Measurements from ENCODE around the gene KRT75.
"Not testable (repeated sequence)": the region's sequence is repeated elsewhere in the genome, so short reads cannot be mapped to it uniquely, and the experiment has no call there.

The KRT75 gene

DNA sequence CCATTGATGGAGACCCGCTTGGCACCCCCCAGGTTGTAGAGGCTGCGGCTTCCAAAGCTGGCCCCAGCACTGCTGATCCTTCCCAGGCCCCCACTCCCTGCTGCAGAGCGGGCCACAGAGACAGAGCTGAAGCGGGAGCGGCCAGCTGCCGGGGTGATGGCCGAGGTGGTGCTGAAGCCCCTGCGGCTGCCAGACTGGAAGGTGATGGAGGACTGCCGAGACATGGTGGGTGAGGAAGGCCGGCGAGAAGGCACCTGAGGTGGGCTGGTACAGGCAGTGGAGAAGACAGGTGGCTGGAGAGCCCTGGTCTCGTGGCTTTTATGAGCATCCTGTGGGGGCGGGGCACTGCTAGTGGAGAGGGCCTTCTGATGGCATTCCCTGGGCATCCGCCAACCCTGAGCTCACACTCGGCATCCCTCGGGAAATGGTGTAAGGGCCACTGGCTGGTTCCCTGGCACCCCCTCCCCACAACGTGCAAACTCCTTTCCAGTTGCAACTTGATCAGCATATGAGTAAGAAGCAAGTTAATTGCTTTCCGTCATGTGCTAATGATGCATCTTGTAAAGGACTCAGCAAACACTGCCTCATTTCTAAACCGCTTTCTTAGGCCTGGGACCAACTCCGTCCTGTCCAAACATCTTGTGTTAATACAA is at the start of gene KRT75:
KRT75 (minus strand) TSS at position 291 of the 653 bp plus-strand sequence; CDS start at position 224, 67 bp downstream.
- DNase-seq: no peak

DNA sequence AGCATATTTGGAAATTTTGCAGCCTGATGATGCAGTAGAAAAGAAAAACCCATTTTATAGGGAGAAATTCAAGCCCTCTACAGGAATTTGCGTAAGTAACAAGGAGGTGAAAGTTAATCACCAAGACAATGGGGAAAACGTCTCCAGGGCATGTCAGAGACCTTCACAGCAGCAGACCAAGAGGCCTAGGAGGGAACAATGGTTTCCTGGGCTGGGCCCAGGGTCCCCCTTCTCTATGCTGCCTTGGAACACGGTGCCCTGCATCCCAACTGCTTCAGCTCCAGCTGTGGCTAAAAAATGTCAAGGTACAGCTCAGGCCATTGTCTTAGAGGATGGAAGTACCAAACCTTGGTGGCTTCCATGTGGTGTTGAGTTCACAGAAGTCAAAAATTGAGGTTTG is 45.9 kb upstream of the KRT75 start:
- no peak for DNase-seq

DNA sequence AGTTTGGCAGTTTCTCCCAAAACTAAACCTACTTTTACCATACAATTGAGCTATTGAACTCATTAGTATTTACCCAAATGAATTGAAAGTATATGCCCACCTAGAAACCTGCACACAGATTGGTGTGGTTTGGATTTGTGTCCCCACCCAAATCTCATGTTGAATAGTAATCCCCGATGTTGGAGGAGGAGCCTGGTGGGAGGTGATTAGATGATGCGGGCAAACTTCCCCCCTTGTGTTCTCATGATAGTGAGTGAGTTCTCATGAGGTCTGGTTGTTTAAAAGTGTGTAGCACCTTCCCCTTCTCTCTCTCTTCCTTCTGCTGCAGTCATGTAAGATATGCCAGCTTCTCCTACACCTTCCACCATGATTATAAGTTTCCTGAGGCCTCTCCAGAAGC is 43.5 kb upstream of the KRT75 start:
- no peak for DNase-seq

DNA sequence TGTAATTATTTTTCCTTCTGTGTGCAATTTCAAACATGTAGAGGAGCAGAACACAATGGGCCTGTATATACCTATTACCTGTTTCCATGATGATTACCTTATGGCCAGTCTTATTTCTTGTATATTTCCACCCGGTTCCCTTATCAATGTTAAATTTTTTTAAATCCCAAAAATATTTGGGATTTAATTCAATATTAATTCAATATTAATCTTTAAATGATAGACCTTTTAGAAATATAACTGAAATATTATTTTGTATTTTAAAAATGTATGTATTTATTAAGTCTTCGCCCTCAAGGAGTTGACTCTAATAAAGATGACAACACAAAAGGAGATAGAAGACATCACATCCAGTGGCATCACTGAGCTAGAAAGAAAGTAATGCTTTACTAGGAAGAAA is 40.0 kb upstream of the KRT75 start:
- no peak for DNase-seq

DNA sequence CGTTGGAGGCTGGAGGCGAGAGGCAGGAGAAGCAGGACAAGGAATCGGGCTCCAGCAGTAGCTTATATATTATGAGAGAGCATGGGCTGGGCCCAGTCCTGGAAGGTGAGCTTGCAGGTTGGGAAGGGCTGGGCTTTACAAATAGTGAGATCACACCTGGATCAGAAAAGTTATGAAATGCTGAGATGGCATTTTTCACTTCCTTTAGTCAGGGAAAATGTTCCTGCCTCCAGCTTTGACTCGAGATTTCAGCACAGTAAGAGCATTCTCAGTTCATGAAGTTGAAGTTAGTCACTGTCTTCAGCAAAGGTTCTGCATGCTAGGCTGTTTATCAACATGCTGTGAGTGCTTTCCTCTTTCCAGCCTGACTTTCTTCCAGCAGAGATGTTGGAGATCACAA is 39.6 kb upstream of the KRT75 start, which contains the start of gene KRT6C:
KRT6C (minus strand) TSS at position 38 of the 400 bp plus-strand sequence. CDS start 68 bp downstream, outside the sequence.
- no peak for DNase-seq

DNA sequence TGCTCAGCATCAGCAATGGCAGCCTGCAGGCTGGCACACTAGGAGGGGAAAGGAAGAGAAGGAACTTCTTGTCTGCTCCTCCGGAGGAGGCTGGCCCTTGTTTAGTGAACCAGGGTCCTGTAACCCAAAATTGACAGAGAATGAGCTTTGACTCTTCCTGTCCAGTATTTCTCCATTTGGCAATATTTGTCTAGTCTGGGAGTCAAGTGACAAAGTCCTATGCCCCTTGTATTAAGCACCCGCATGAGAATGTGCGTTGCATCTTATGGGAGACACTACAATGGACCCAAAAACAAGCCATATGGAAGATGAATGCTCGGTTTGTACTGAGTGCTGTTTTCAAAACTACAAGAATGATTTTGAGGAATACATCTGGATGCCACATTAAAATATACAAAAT is 35.7 kb upstream of the KRT75 start:
- DNase-seq: no peak

DNA sequence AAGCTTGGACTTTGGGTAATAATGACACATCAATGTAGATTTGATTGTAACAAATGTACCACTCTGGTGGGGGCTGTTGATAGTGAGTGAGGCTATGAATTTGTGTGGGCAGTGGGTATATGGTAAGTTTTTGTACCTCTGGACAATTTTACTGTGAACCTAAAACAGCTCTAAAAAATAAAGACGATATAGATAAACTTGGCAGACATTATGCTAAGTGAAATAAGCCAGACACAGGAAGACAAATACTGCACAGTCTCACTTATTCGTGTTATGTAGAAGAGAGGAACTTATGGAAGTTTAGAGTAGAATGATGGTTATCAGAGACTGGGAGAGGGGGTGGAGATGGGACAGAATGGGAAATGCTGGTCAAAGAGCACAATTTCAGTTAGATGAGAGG is 30.7 kb upstream of the KRT75 start:
- no peak for DNase-seq

DNA sequence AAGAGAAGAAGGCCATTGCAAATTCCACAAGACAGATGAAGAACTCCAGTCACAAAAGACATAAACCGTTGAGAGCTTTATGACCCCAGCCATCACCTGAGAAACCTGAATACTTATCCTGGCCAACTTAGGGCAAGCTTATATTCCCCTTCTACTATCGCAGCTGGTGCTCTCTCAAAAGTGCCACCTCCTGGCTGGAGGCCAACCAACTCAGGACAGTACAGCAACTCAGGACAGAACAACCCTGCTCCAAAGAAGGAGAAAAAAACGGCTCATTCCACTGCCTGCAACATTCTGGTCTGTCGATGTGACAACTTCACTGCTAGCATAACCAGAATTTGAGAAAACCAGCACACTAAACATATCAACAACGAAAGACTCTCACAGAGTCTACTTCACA is 27.5 kb upstream of the KRT75 start:
- DNase-seq: no peak

DNA sequence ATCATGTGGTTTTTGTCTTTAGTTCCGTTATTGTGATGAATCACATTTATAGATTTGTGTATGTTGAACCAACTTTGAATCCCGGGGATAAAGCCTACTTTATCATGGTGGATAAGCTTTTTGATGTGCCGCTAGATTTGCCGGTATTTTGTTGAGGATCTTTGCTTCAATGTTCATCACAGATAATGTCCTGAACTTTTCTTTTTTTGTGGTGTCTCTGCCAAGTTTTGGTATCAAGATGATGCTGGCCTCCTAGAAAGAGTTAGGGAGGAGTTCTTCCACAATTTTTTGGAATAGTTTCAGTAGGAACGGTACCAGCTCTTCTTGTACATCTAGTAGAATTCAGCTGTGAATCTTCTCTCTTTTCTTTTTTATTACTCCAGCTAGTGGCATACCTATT is 24.7 kb upstream of the KRT75 start:
- no peak for DNase-seq

DNA sequence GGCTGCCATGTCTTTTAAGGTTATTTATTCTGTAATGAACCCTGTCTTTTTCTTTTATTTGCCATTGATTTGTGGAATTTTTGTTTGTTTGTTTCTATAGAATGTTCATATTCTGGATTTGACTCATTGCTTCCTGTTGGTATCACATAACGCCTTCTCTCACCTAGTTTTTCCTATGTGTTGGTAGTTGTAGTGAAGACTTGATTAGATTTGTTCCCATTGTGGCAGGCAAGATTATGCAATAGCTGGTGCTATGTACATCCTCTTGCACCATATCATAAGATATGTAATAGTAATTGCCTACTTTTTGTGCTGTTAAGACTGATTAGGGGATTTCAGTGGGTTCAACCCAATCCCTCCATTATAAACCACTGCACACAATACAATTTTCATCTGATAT is 21.6 kb upstream of the KRT75 start:
- no peak for DNase-seq

DNA sequence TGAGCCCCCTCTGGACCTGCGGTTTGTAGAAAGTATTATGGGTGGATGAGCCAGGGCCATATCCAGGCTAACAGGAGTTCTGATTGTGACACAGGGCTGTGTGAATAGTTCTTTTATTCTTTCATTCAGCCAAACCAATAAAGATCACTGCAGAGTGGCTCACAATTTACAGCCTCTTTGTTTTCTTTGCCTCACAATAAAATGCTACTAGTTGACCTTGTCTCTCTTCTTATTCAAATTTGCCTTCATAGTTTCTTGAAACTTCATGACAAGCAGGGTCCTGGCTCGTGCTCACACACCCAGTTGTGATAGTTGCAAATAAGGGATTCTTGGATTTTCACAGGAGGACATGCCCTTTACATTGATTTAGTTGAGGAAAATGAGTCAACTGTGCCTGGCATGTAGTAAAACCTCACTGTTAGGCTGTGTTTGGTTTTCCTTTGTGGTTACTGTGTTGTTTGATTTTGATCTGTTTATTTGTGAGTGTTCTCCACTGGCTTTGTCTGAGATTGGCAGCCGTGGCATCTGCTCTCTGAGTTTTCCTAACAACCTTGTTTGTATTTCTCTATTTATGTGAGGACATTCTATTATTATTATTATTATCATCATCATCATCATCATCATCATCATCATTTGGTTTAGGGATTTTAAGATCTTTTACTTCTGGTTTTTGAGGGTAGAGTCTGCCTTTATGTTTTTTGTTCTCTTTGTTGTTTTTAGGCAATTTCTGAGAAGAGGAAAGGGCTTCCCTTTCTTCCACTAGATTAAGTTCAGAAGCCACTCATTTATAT is 20.4 kb upstream of the KRT75 start:
- DNase-seq: no peak

DNA sequence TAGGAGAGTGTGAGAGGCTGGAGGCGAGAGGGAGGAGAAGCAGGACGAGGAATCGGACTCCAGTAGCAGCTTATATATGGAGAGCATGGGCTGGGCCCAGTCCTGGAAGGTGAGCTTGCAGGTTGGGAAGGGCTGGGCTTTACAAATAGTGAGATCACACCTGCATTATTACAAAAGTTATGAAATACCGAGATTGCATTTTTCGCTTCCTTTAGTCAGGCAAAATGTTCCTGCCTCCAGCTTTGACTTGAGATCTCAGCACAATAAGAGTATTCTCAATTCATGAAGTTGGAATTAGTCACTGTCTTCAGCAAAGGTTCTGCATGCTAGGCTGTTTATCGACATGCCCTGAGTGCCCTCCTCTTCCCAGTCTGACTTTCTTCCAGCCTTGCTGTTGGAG is 17.9 kb upstream of the KRT75 start, which contains the start of gene KRT6B:
KRT6B (minus strand) TSS at position 46 of the 400 bp plus-strand sequence. CDS start 68 bp downstream, outside the sequence.
- no peak for DNase-seq

DNA sequence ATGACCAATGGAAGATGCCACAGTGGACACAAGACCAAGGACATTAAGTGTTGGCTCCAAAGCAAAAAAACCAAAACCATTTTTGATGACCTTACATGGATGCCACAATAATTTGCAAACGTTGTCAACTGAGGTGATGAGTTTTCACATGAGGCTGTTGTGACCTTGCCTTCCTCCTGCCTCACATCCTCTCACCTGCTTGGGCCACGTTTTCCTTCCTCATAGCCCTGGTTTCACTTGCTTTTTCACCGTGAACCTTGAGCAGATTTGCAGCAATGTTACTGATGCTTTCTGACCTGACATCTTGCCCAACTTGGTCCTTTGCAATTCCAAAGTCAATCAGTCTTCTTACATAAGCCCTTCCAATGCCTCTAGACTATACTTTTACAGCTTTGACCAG is 14.1 kb upstream of the KRT75 start:
- no peak for DNase-seq

DNA sequence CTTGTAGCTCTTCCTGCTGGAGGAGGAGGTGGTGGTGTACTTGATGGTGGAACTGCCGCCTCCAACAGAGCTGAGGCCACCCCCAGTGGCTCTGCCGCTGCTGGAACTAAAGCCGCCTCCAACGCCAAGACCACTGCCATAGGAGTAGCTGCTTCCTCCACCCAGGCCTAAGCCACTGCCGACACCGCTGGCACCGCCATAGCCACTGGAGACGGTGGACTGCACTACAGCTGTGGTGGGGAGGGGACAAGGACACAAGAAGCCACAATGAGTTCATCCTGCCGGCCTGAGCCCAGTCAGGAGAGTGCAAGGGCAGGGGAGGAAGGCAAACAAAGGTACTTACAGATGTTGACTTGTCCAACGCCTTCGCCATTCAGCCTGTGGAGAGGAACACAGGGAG is 13.0 kb upstream of the KRT75 start:
- DNase-seq: not testable (repeated sequence)

DNA sequence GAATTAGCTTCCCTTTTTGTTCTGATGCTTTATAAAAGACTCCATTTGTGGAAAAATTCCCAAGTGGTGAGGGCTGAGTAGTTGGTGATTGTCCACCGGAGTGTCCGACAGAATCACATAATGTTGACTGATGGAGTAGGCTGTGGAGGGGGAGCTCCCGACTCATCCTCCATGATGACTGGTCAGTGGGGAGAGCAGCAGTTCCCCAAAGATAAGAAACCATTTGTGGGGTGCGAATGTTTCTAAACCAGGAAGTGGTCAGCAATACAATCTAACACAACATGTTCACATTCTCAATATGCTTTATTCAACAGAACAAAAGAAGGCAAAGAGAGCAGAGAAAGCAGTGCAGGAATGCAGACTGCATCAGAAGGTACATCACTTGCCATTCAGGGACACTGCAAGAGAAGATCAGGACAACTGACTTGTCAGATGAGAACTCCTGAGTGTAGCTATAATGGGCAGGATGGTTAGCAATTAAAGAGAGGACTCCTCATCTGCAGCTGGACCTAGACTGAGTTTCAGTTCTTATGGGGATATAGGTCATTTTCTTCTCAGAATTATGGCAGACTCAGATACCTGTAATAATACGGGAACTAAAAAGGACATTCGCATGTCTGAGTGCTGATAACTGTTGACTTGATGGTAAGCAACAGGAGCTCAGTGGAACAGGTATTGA is 12.3 kb upstream of the KRT75 start:
- no peak for DNase-seq

DNA sequence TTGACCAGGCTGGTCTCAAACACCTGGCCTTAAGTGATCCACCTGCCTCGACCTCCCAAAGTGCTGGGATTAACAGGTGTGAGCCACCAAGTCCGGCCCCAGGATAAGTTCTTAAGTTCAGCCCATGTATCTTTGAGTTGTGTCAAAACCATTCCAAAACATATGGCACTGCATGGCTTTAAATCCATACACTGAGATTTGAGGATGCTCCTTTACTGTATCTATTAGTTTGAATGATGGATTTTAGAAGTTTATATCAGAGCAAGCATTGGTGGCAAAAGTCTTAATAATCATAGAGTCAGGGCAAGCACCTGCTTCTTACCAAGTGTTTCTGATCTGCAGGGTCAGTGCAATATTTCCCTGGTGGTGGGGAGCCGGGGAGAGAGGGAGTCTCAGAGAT is 11.7 kb upstream of the KRT75 start:
- no peak for DNase-seq

DNA sequence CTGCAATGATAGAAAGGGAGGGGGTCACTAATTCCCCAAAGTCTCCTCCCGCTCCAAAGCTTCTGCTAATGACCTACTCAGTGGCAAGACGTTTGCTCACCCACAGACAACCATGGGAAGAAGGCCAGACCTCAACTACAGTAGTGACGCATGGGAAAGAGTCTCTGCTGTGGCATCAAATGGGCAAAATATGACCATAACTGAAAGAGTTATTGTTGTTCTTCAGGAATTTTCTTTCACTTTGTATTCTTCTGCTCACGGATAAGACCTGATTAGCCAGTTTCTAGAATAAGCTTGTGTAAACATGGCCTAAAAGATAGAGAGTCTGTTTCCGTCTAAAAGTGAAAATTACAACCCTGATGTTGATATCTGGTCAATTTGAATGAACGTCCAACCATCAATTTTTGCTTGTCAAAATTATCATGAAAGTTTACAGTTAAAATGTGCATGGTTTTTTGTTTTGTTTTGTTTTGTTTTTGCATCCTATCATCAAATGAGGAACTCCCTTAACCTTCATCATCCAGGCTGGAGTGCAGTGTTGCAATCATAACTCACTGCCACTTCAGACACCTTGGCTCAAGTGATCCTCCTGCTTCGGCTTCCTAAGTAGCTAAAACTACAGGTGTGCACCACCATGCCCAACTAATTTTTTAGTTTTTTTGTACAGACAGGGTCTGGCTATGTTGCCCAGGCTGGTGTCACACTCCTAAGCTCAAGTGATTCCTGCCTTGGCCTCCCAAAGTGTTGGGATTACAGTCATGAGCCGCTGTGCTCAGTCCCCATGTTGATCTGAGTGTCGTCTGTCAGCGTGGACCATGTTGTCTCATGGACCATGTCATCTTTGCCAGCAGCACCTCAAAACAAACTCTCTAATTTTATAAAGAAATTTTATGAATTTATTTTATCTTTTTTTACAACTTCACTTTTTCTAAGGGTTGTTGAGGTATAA is 10.8 kb upstream of the KRT75 start:
- no peak for DNase-seq

DNA sequence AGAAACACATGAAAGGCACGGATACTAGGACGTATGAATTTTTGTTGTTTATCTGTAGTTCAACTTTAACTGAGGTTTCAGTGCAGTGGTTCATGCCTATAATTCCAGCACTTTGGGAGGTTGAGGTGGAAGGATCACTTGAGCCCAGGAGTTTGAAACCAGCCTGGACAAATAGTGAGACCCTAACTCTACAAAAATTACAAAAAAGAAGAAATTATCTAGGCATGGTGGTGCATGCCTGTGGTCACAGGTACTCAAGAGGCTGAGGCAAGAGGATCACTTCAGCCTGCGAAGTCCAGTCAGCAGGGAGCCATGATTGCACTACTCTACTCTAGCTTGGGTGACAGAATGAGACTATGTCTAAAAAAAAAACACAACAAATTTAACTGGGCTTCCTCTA is 9.8 kb upstream of the KRT75 start:
- DNase-seq: no peak

DNA sequence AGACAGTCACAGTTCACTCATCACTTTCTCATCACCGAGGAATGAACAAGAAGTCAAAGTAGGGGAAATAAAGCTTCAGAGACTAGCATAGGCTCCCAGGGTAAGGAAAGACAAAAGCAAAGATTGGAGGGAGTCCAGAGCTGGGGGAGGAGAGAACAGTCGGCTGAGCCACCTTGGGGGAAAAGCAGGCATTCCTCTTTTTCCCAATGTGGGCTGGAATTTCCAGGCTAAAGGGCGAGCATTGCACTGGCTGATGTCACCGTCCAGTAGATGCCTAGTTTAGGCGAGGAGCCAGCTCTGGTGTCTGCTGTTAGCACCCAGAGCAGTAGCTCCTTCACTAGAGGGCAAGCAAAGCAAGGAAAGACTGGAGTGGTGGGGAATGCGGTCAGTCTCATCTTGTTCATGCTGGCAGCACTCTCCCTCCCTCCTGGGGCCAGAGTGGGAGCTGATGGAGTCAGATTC is 8.5 kb upstream of the KRT75 start:
- no peak for DNase-seq

DNA sequence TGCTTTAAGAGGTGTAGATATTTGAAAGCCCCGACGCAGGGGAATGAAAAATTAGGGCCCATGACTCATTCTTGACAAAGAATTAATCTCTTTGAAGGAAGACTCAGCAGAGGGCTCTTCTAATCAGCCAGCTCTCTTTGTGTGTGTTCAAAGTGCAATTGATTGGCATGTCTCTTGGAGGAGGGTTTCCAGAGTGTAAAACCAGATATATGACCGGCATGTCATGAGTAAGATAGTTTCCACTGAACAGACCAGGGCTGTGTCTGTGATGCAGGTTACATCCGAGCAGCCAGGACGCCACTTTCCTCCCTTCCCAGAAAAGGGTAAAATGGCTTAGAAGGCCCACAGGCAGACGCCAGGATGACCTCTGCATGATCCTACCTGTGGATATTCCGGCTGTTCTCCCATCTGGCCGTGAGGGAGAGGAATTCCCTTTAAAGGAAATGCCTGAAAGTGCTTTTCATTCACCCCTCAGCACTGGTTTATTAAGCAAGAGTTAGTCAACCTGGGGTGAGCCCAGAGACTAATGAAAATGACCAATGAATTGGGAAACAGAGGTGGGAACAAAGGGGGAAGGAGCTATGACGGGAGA is 7.2 kb upstream of the KRT75 start:
- no peak for DNase-seq

DNA sequence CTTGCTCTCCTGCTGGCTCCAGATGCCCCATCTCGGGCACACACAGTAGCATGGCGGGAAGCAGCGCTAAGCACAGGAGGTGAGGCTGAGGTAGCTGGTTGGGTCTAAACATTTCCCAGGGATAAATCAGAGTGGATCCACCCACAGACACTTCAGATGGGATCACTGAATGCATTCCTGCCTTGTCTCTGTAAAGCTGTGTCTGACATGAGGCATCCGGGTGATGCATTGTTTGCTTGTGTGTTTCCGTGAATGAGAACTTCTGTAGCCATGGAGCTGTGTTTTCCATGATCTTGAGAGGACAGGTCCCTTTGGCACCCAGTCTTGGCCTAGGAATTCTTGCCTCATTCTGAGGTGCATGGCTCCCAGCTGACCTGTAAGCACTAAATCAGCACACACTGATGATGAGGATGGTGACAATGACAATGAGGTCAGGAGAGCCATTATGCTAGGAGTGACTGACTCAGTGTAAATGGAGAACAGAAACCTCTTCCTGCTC is 6.7 kb upstream of the KRT75 start:
- DNase-seq: no peak

DNA sequence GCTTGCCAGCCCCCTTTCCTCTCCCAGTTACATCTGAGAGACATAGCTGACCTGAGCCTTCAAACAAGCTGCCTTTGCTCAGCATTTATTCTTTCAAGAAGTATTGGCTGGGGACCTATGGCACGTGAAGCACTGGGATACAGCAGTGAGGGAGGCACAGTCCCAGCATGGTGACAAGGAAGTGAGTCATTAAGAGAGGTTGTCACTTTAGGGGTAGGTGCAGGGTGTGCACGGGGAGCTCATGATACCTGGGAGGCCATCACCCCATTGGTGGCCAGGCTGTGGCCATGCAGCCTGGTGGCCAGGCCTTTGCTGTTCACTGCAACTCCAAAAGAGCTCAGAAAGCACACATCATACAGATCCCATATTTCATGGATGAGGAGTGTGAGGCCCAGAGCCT is 5.7 kb upstream of the KRT75 start:
- DNase-seq: no peak

Data from SW 1271 (cell line).